ENCODE data around the gene LIMS1. TPM values are rescaled to one million over a fixed set of nuclear protein-coding genes. Genes with fewer than 3 reads are reported as not detected.

LIMS1 gene
- polyA plus RNA-seq, 1 experiment: 95.0 TPM

- CTCF ChIA-PET: no interaction called here
- no peak overlapping the region for H3K27ac ChIP-seq (ENCODE audit: low read depth, low read length)
- no peaks in the 10 kb centered on the region for H3K27me3 ChIP-seq (ENCODE audit: control insufficient read depth, insufficient read depth, low read length)
- H3K4me3 ChIP-seq (ENCODE audit: low read depth, low read length): no peak overlapping the region
- no peak for TF ChIP-seq CTCF (IDR thresholded peaks at IDR 0.05; ENCODE audit: low read depth, low read length)
- H3K9me3 ChIP-seq (ENCODE audit: control insufficient read depth, insufficient read depth, low read length): peaks cover 2% of the 10 kb centered on the region; the same call in 1 of the 2 replicates
- POLR2A ChIA-PET: interaction anchor here (0.7 to 1.0 kb wide), 2 partner anchors 11 to 26 kb away, joined by 3 read pairs; partner anchors contain the start of gene LIMS1
- no peak for DNase-seq (ENCODE audit: low read depth, low spot score)
These were observed 26.1 kb downstream of the LIMS1 start for GRCh38 chr2:108560241-108560811.

- CTCF ChIA-PET: no interaction called here
- H3K27me3 ChIP-seq (ENCODE audit: control insufficient read depth, insufficient read depth, low read length): no peaks in the 10 kb centered on the region
- H3K4me3 ChIP-seq (ENCODE audit: low read depth, low read length): no peak overlapping the region
- H3K27ac ChIP-seq (ENCODE audit: low read depth, low read length): no peak overlapping the region
- POLR2A ChIA-PET: interaction anchor here (0.7 kb wide), 1 partner anchor 10 kb away, joined by 3 read pairs; no protein-coding TSS in a partner anchor
- peaks cover 2% of the 10 kb centered on the region; the same call in 1 of the 2 replicates for H3K9me3 ChIP-seq (ENCODE audit: control insufficient read depth, insufficient read depth, low read length)
- DNase-seq (ENCODE audit: low read depth, low spot score): no peak
- no peak for TF ChIP-seq CTCF (IDR thresholded peaks at IDR 0.05; ENCODE audit: low read depth, low read length)
These were observed 26.7 kb downstream of the LIMS1 start for GRCh38 chr2:108560895-108561530.

GRCh38 chr2:108562274-108562673 lies 28.0 kb downstream of the LIMS1 start:
- Histone ChIP-seq H3K27me3 (ENCODE audit: control insufficient read depth, insufficient read depth, low read length) (no peaks in the 10 kb centered on the region), H3K4me3 (ENCODE audit: low read depth, low read length) (no peak overlapping the region), H3K27ac (ENCODE audit: low read depth, low read length) (no peak overlapping the region), H3K9me3 (ENCODE audit: control insufficient read depth, insufficient read depth, low read length) (peaks cover 2% of the 10 kb centered on the region; the same call in 1 of the 2 replicates)
- no peak for DNase-seq (ENCODE audit: low read depth, low spot score)
- no peak for TF ChIP-seq CTCF (IDR thresholded peaks at IDR 0.05; ENCODE audit: low read depth, low read length)
- ChIA-PET POLR2A (no interaction called here), CTCF (no interaction called here)

GRCh38 chr2:108564510-108564909 lies 30.2 kb downstream of the LIMS1 start:
- POLR2A ChIA-PET: interaction anchor here (0.7 kb wide), 1 partner anchor 23 kb away, joined by 4 read pairs; no protein-coding TSS in a partner anchor
- CTCF ChIA-PET: no interaction called here
- H3K27me3 ChIP-seq (ENCODE audit: control insufficient read depth, insufficient read depth, low read length): no peaks in the 10 kb centered on the region
- TF ChIP-seq CTCF (IDR thresholded peaks at IDR 0.05; ENCODE audit: low read depth, low read length): no peak
- no peak overlapping the region for H3K27ac ChIP-seq (ENCODE audit: low read depth, low read length)
- H3K9me3 ChIP-seq (ENCODE audit: control insufficient read depth, insufficient read depth, low read length): peaks cover 2% of the 10 kb centered on the region; the same call in 1 of the 2 replicates
- no peak for DNase-seq (ENCODE audit: low read depth, low spot score)
- no peak overlapping the region for H3K4me3 ChIP-seq (ENCODE audit: low read depth, low read length)

GRCh38 chr2:108565778-108566375 lies 31.6 kb downstream of the LIMS1 start:
- DNase-seq (ENCODE audit: low read depth, low spot score): no peak
- no peak overlapping the region for H3K27ac ChIP-seq (ENCODE audit: low read depth, low read length)
- CTCF ChIA-PET: interaction anchor here (1.6 kb wide), 1 partner anchor 18 kb away, joined by 7 read pairs; no protein-coding TSS in a partner anchor
- POLR2A ChIA-PET: no interaction called here
- no peak overlapping the region for H3K4me3 ChIP-seq (ENCODE audit: low read depth, low read length)
- TF ChIP-seq CTCF (IDR thresholded peaks at IDR 0.05; ENCODE audit: low read depth, low read length): no peak
- peaks cover 2% of the 10 kb centered on the region; the same call in 1 of the 2 replicates for H3K9me3 ChIP-seq (ENCODE audit: control insufficient read depth, insufficient read depth, low read length)
- no peaks in the 10 kb centered on the region for H3K27me3 ChIP-seq (ENCODE audit: control insufficient read depth, insufficient read depth, low read length)
